Measurements from ENCODE around the gene EDEM3.
A peak's percentile ranks its signal among the peaks of the same experiment; 100 is the strongest.

The EDEM3 gene

DNA sequence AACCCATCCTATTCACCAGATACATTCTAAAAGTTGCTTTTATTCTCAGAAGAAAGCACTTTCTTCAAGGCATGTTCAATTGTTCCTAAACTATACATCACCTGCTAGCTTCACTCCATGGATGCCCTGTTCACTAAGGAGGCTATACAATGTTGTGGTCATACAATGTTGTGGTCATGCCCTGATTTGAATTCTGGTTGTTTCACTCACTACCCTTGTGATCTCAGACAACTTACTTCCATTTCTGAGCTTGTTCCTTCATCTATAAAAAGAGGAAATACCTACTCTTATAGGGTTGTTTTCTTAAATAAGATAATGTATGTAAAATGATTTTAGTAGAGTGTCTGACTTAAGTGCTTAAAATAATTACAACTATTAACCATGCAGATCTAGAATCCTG lies 19.7 kb downstream of the EDEM3 start:
- no peak overlapping the region for H3K27ac ChIP-seq
- TF ChIP-seq, protein P1, sequence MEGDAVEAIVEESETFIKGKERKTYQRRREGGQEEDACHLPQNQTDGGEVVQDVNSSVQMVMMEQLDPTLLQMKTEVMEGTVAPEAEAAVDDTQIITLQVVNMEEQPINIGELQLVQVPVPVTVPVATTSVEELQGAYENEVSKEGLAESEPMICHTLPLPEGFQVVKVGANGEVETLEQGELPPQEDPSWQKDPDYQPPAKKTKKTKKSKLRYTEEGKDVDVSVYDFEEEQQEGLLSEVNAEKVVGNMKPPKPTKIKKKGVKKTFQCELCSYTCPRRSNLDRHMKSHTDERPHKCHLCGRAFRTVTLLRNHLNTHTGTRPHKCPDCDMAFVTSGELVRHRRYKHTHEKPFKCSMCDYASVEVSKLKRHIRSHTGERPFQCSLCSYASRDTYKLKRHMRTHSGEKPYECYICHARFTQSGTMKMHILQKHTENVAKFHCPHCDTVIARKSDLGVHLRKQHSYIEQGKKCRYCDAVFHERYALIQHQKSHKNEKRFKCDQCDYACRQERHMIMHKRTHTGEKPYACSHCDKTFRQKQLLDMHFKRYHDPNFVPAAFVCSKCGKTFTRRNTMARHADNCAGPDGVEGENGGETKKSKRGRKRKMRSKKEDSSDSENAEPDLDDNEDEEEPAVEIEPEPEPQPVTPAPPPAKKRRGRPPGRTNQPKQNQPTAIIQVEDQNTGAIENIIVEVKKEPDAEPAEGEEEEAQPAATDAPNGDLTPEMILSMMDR (conservative IDR thresholded peaks at IDR 0.05), result no peak

DNA sequence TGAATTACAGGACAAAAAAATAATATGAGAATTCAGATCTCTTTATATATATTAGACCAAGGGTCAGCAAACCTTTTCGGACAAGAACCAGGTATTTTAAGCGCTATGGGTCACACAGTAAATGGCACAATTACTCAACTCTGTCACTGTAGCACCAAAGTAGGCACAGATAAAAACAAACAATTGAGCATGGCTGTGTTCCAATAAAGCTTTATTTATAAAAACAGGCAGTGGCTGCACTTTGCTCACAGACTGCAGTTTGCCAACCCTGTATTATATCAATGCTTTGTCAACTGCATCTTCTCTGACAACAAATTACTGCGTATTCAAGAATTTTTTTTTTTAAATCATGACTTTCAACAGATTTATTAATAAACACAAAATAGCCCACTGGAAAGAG lies 29.8 kb downstream of the EDEM3 start:
- no peak overlapping the region for H3K27ac ChIP-seq
- TF ChIP-seq, protein P1 (conservative IDR thresholded peaks at IDR 0.05), result no peak

DNA sequence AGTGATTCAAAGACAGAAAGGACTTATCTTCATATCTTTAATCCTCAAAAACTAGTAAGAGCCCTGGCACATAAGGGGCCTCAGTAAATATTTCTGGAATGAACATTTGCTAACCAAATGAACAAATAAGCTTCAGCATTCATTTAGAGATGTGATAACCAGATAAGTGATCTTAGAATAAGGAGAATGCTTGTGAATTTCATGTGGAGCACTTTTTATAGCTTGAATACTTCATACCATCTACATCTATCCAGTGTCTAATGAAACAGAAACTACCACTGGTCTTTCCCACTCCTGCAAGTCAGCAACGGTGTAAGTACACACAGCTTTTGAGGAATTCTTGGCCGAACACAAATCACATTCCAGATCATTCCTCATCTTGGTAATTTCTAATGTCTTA lies 38.5 kb downstream of the EDEM3 start:
- TF ChIP-seq, protein P1 (conservative IDR thresholded peaks at IDR 0.05), result no peak
- H3K27ac ChIP-seq, result peak overlapping the region; percentile 40

DNA sequence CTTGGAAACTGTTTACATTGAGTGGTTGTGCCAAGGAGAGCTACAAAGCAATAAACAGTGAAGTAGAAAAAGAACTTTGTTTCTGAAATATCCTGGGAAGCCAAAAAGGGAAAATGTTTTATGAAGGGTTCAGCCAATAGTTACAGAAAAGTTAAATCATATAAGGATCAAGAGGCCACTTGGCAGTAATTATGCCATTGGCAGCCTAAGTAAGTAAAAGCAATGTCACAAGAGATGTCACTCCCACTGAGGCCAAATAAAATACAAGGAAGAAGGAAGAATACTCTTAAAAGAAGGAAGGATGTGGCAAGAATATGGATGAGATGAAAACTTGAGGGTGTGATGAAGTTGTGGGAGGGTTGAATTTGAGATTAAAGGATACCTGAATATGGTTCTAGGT lies 45.2 kb downstream of the EDEM3 start:
- TF ChIP-seq, protein P1 (conservative IDR thresholded peaks at IDR 0.05), result no peak
- no peak overlapping the region for H3K27ac ChIP-seq

GRCh38 chr1:184708084-184708676 lies 46.5 kb downstream of the EDEM3 start:
- TF ChIP-seq, protein P1 (conservative IDR thresholded peaks at IDR 0.05), result no peak
- H3K27ac ChIP-seq, result no peak overlapping the region

DNA sequence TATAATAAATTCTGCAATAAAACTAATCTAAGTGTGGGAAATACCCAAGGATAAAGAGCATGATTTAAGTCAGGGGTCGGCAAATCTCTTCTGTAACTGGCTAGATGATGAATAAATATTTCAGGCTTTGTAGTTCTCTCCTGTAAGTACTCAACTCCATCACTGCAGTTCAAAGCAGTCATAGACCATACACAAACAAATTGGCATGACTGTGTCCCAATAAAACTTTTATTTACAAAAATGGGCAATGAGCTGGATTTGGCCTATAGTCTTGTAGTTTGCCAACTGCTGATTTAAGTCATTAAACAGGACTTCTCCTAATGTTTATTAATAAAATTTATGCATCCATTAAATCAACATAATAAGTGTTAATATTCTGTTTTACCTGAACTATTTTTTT lies 49.4 kb downstream of the EDEM3 start:
- peak overlapping the region; percentile 42 for H3K27ac ChIP-seq
- TF ChIP-seq, protein P1 (conservative IDR thresholded peaks at IDR 0.05), result no peak

- TF ChIP-seq, protein P1 (conservative IDR thresholded peaks at IDR 0.05), result no peak
- H3K27ac ChIP-seq, result no peak overlapping the region
Measured at GRCh38 chr1:184701816-184702215, 52.8 kb downstream of the EDEM3 start.

Data from VCaP (cell line).